ENCODE results near the gene NIP7. TPM values are rescaled to one million over a fixed set of nuclear protein-coding genes. Genes with fewer than 3 reads are reported as not detected.
A peak's percentile ranks its signal among the peaks of the same experiment; 100 is the strongest.

The NIP7 gene
- total and polyA plus RNA-seq, 9 of the 15 experiments (the other 6 are each of a cell fraction or from before 2014, with no cell fraction given): 28.9 to 85.5 (median 72.5) TPM

DNA sequence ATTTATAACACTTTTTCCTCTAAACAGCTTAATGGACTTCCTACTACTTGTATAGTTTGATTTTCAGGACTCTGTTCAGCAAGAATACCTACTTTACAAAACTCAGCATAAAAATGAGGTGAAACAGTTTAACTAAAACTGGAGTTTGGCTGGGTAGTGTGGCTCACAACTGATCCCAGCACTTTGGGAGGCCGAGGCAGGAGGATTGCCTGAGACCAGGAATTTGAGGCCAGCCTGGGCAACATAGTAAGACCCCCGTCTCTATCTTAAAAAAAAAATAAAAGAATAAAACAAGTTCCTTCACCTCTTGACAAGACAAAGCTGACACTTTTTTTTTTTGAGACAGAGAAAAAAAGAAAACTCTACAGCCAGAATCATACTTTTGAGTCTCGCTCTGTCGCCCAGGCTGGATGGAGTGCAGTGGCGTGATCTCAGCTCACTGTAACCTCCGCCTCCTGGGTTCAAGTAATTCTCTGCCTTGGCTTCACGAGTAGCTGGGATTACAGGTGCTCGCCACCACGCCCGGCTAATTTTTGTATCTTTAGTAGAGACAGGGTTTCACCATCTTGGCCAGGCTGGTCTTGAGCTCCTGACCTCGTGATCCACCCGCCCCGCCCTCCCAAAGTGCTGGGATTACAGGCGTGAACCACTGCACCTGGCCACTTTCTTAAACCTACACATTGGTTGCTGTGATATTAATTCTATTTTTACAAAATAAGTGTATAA, 11.8 kb upstream of the NIP7 start:
- 54% methylated on average over 12 of the region's 14 CpGs for WGBS (ENCODE audit: insufficient coverage, low coverage, missing lambda C conversion rate)

More for the DNA sequence above, 11.8 kb upstream of the NIP7 start:
- peaks cover 21 to 69% of the 10 kb centered on the region in 2 experiments; a peak in 4 of 5 replicates for H3K4me1 ChIP-seq (replicated peaks in 1 of 2; ENCODE audit: control insufficient read depth in 2 of 2, insufficient read depth in 2 of 2, low read length in 2 of 2)
- no peak overlapping the region for H2AFZ ChIP-seq (ENCODE audit: low read depth, low read length)
- DNase-seq (ENCODE audit: extremely low read depth in 1 of 4, low spot score in 3 of 4) (no peak), ATAC-seq (no peak), FAIRE-seq (peak; percentile 58)
- H3K4me3 ChIP-seq: peak overlapping the region; percentile 88
- no peaks in the 10 kb centered on the region for H3K9me3 ChIP-seq (replicated peaks; ENCODE audit: control insufficient read depth, insufficient read depth, low read depth, low read length)
- no TSS peak for BruUV-seq (replicated peaks)
- intact Hi-C loops (cut with micrococcal nuclease) (no loop called here), in situ Hi-C loops (cut with MboI) (no loop called here)
- H3K36me3 ChIP-seq (ENCODE audit: control insufficient read depth, insufficient read depth, low read length): peaks cover 78% of the 10 kb centered on the region
- H4K20me1 ChIP-seq (replicated peaks; ENCODE audit: control insufficient read depth, insufficient read depth, low read length): peaks cover 33% of the 10 kb centered on the region
- H3K27me3 ChIP-seq (ENCODE audit: control insufficient read depth in 2 of 2, insufficient read depth in 2 of 2, low read length in 2 of 2): no peaks in the 10 kb centered on the region
- TF ChIP-seq ZNF121 (CRISPR knock-in tag; conservative IDR thresholded peaks at IDR 0.05): peak; percentile 78
- TF ChIP-seq BCL6 (CRISPR knock-in tag; IDR thresholded peaks at IDR 0.05): no peak
- TF ChIP-seq ZNF316 (IDR thresholded peaks at IDR 0.05): peak; percentile 21; the same call in 1 of the 2 replicates
- no peak for TF ChIP-seq DEAF1 (CRISPR knock-in tag; IDR thresholded peaks at IDR 0.05)
- TF ChIP-seq POLR2AphosphoS5 (IDR thresholded peaks at IDR 0.05; ENCODE audit: control insufficient read depth, insufficient read depth, low read depth, low read length): 0 out of 2 replicates have a peak, but pooled peaks have one; percentile 1
- peak; percentile 49; the same call in 1 of the 2 replicates for TF ChIP-seq BCOR (IDR thresholded peaks at IDR 0.05)
- peak; percentile 45 for TF ChIP-seq RBM25 (IDR thresholded peaks at IDR 0.05; ENCODE audit: low read depth, low read length, severe bottlenecking)
- ChIA-PET CTCF (ENCODE audit: low intra/inter-chr PET ratio) (no interaction called here), POLR2A (interaction anchor here (0.6 to 5.1 kb wide), 4 partner anchors 11 to 55 kb away, joined by 3 to 51 read pairs (median 18); partner anchors contain the start of genes COG8 and NIP7)
- no peaks in the 10 kb centered on the region for H3K9me1 ChIP-seq (ENCODE audit: control insufficient read depth, insufficient read depth, low read length)
- H3K27ac ChIP-seq (ENCODE audit: extremely low read depth, low read depth, low read length): peak overlapping the region; percentile 47; the same call in 2 of the 3 replicates
- peaks cover 84% of the 10 kb centered on the region for H3K79me2 ChIP-seq (ENCODE audit: control insufficient read depth, insufficient read depth, low read length)
- H3K9ac ChIP-seq (ENCODE audit: insufficient read depth in 1 of 2, low read depth in 2 of 2, low read length in 2 of 2): peak overlapping the region; percentile 85 to 97; a peak in 2 of 4 replicates
- peak overlapping the region; percentile 89 for H3K4me2 ChIP-seq (ENCODE audit: insufficient read depth, low read length)

Data from K562 (cell line).